RWPE1 (cell line): Measurements from ENCODE around the gene SLC35G2.
"Not testable (repeated sequence)": the region's sequence is repeated elsewhere in the genome, so short reads cannot be mapped to it uniquely, and the experiment has no call there.

Experiments used
- CTCF ChIA-PET: fragments of 350-600 bp; sonication (Branson Sonifier 250); formaldehyde crosslinking; extraction: SDS; loops from one replicate; lab custom pipeline; 2021; lab: Yijun Ruan, JAX
- POLR2A ChIA-PET: fragments of 400-600 bp; formaldehyde crosslinking; extraction: SDS; loops from one replicate; lab custom pipeline; 2020; ENCODE audit warnings: antibody characterized with exemption; ENCODE audit not compliant: low non-redundant PET; lab: Yijun Ruan, JAX
- DNase-seq: peaks from one replicate; pipeline ENCODE4 v3.0.0; 2012; ENCODE audit warnings: low spot score
- H3K27ac ChIP-seq: fragments of 450-650 bp; 2 replicates; pipeline ENCODE4 v1.5.1; 2017
- TF ChIP-seq, protein P1 (sequence below): fragments of 450-650 bp; conservative IDR thresholded peaks from 2 replicates; pipeline ENCODE4 v1.5.1; 2017; ENCODE audit warnings: low read depth, mild to moderate bottlenecking

The SLC35G2 gene

DNA sequence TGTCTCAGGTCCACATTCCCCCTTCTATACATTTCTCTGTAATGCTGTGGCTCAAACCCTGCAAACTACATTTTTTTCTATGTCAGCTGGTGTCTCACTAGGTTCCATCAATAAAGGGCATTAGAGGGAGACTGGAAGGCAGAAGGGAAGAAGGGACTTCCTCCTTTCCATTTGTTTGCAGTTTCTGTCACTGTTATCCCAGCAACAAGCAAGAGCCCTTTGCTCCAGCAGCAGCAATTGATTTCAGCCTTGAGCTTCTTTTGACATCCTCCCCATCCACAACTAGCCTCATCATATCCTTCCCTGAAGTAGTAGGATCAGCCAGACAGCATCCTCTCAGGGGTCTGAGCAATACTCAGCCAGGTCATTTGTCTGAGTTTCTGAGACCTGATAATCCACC is 37.7 kb downstream of the SLC35G2 start:
- no peak for DNase-seq
- TF ChIP-seq, protein P1, sequence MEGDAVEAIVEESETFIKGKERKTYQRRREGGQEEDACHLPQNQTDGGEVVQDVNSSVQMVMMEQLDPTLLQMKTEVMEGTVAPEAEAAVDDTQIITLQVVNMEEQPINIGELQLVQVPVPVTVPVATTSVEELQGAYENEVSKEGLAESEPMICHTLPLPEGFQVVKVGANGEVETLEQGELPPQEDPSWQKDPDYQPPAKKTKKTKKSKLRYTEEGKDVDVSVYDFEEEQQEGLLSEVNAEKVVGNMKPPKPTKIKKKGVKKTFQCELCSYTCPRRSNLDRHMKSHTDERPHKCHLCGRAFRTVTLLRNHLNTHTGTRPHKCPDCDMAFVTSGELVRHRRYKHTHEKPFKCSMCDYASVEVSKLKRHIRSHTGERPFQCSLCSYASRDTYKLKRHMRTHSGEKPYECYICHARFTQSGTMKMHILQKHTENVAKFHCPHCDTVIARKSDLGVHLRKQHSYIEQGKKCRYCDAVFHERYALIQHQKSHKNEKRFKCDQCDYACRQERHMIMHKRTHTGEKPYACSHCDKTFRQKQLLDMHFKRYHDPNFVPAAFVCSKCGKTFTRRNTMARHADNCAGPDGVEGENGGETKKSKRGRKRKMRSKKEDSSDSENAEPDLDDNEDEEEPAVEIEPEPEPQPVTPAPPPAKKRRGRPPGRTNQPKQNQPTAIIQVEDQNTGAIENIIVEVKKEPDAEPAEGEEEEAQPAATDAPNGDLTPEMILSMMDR = no peak
- POLR2A ChIA-PET = no interaction called here
- H3K27ac ChIP-seq = no peak overlapping the region
- CTCF ChIA-PET = no interaction called here

DNA sequence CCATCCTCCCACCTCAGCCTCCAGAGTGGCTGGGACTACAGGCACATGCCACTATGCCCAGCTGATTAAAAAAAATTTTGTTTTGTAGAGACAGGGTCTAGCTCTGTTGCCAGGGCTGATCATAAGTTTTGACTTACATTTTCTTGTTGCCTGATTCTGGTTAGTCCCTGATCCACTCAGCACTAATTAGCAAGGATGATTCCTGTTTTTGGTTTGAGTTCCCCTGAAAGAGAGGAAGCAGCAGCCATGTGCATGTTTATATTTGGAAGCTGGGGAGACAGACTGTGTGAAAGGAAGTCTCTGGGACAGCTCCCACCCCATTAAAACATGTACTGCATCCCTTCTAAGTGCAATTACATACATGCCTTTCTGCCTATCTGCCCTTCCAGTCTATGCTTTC is 39.5 kb downstream of the SLC35G2 start:
- CTCF ChIA-PET = interaction anchor here (0.6 kb wide), 1 partner anchor 401 kb away, joined by 4 read pairs; no protein-coding TSS in a partner anchor
- DNase-seq = no peak
- TF ChIP-seq, protein P1 = no peak
- no peak overlapping the region for H3K27ac ChIP-seq
- POLR2A ChIA-PET = no interaction called here

DNA sequence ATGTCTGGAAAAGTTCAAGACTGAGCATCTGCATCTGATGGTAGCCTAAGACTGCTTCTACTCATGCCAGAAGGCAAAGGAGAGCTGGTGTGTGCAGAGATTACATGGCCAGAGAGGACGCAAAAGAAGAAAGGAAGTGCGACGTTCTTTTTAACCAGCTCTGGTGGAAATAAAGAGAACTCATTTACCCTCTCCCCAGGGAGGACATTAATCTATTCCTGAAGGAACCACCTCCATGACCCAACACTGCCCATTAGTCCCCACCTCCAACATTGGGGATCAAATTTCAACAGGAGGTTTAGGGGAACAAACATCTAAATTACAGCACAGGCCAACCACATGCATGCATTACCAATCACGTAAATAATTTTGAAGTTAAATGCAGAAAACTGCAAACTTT is 41.6 kb downstream of the SLC35G2 start:
- H3K27ac ChIP-seq = no peak overlapping the region
- TF ChIP-seq, protein P1 = no peak
- POLR2A ChIA-PET = interaction anchor here (1.4 kb wide), 1 partner anchor 140 kb away, joined by 3 read pairs; no protein-coding TSS in a partner anchor
- CTCF ChIA-PET = no interaction called here
- no peak for DNase-seq

DNA sequence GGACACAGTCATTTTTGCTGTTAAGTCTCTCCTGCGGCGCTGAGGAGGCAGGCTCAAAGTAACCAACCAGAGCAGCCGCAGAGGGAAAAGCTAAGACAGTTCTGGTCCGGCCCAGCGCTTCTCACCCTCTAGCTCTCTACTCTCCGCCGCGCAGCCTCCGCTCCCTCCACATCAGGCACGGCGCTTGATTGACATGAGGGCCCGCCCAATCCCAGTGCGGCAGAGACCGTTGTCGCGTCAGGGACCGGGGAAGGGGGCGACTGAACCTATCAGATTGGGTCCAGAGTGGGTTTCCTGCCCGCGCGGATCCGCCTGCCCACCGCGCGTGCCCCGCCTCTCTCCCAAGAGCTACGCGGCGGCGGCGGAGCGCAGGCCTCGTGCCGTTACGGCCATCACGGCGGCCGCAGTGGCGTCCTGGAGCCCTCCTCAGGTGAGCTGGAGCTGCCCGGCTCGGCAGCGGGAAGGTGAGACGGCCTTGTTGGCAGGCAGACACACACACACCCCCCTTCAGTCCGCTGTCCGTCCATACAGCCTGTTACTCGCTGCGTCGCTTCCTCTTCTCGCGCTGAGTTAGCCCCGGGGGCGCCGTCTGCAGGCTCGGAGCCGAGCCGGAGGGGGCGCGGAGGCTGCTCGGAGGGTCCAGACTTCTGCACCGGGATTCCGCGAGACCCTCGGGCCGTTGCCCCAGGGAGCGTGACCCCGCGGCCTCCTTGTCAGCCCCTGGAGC is 43.1 kb downstream of the SLC35G2 start, which contains the start of gene NCK1:
Gene NCK1 (plus strand): TSS at position 319 of the 727 bp plus-strand sequence. CDS start 65,794 bp downstream, outside the sequence.
- POLR2A ChIA-PET = interaction anchor here (1.1 to 1.5 kb wide), 4 partner anchors 96 to 665 kb away, joined by 3 to 9 read pairs (median 6); partner anchors contain the start of genes IL20RB and STAG1
- CTCF ChIA-PET = interaction anchor here (1.2 to 1.5 kb wide), 2 partner anchors 110 to 152 kb away, joined by 3 to 8 read pairs; partner anchors contain the start of gene STAG1
- DNase-seq = peak; percentile 98

DNA sequence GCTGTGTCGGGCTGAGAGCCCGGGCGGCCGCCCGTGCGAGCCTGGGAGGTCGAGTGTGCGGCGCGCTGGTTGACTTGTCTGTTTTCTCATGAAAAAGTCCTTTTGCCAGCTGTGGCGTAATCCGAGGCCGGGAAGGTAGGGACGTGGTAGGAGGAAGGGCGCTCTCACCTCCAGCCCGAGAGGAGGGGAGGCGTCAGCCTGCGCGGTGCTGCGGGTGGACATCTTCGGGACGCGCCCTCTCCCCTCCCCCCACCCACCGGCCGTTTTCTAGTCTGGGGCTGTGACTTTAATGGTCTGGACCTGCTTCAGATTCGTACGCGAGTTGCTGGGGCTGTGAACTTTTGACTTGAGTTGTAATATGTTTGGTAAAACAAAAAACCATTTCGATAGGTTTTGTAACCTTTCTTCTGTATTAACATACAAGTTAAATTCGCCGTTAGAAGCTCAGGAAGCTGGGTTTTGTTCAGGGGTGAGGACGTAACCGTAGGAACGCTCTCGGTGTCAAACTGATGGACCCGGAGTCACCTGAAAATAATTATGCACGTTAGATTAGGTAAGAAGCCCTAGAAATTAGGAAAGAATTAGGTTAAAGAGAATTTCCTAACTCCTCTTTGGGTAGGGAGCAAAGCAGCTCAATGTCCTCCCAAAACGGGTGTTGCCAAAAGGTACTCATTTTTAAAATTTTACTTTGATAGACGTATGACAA is 43.8 kb downstream of the SLC35G2 start:
- POLR2A ChIA-PET = interaction anchor here (1.1 to 1.5 kb wide), 2 partner anchors 95 to 666 kb away, joined by 4 to 9 read pairs; partner anchors contain the start of gene IL20RB
- peak overlapping the region; percentile 97 for H3K27ac ChIP-seq
- CTCF ChIA-PET = interaction anchor here (0.7 to 1.5 kb wide), 2 partner anchors 39 to 110 kb away, joined by 3 to 8 read pairs; partner anchors contain the start of gene STAG1
- peak; percentile 59 for DNase-seq
- TF ChIP-seq, protein P1 = no peak

More for the DNA sequence above, 43.1 kb downstream of the SLC35G2 start, which contains the start of gene NCK1:
- H3K27ac ChIP-seq = peak within 1 kb of the TSS; percentile 97
- TF ChIP-seq, protein P1 = 0 out of 2 replicates have a peak, but pooled peaks have one; percentile 17

DNA sequence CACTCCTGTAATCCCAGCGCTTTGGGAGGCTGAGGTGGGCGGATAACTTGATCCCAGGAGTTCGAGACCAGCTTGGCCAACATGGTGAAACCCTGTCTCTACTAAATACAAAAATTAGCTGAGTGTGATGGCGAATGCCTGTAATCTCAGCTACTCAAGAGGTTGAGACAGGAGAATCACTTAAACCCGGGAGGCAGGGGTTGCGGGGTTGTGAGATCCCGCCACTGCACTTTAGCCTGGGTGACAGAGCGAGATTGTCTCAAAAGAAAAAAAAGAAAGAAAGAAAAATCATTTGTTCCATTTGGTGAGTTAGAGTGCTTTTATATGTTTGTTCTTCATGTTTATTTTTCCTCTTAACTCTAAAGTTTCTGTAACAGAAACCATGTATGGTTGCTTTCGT is 50.4 kb downstream of the SLC35G2 start:
- CTCF ChIA-PET = no interaction called here
- POLR2A ChIA-PET = no interaction called here
- no peak overlapping the region for H3K27ac ChIP-seq

DNA sequence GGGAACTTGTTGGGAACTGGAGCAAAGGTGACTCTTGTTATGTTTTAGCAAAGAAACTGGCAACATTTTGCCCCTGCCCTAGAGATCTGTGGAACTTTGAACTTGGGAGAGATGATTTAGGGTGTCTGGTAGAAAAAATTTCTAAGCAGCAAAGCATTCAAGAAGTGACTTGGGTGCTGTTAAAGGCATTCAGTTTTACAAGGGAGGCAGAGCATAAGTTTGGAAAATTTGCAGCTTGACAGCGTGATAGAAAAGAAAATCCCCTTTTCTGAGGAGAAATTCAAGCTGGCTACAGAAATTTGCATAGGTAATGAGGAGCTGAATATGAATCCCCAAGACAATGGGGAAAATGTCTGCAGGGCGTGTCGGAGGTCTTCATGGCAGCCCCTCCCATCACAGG is 53.3 kb downstream of the SLC35G2 start:
- DNase-seq, POLR2A ChIA-PET, CTCF ChIA-PET, H3K27ac ChIP-seq: not testable (repeated sequence)

More for the DNA sequence above, 50.4 kb downstream of the SLC35G2 start:
- TF ChIP-seq, protein P1 = no peak
- DNase-seq = no peak

DNA sequence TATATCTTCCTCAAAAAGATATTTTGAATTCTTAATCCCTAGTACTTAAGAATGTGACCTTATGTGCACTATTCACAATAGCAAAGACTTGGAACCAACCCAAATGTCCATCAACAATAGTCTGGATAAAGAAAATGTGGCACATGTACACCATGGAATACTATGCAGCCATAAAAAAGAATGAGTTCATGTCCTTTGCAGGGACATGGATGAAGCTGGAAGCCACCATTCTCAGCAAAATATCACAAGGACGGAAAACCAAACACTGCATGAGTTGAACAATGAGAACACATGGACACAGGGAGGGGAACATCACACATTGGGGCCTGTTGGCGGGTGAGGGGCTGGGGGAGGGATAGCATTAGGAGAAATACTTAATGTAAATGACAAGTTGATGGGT is 60.6 kb downstream of the SLC35G2 start:
- H3K27ac ChIP-seq, DNase-seq, CTCF ChIA-PET, POLR2A ChIA-PET: not testable (repeated sequence)
